GM18867 (cell line): ENCODE data around the gene PEX3.

Source experiments
- ATAC-seq: cut with Tn5 transposase; IDR thresholded peaks from one replicate; pipeline ENCODE4 v1.9.1; 2021; ENCODE audit warnings: mild to moderate bottlenecking, moderate library complexity; ENCODE audit not compliant: unreplicated experiment

PEX3 gene, protein sequence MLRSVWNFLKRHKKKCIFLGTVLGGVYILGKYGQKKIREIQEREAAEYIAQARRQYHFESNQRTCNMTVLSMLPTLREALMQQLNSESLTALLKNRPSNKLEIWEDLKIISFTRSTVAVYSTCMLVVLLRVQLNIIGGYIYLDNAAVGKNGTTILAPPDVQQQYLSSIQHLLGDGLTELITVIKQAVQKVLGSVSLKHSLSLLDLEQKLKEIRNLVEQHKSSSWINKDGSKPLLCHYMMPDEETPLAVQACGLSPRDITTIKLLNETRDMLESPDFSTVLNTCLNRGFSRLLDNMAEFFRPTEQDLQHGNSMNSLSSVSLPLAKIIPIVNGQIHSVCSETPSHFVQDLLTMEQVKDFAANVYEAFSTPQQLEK

GRCh38 chr6:143450453-143451371 lies at the start of gene PEX3, which contains the start of gene ADAT2:
Gene PEX3, plus strand, starts transcription at chr6:143450805. Its CDS starts 238 bp downstream, at chr6:143451043.
Gene ADAT2, minus strand, starts transcription at chr6:143450695. Its CDS starts 37 bp downstream, at chr6:143450658.
- ATAC-seq: peak; percentile 98

- ATAC-seq: no peak
Measured at GRCh38 chr6:143401068-143401446, 49.5 kb upstream of the PEX3 start.

DNA sequence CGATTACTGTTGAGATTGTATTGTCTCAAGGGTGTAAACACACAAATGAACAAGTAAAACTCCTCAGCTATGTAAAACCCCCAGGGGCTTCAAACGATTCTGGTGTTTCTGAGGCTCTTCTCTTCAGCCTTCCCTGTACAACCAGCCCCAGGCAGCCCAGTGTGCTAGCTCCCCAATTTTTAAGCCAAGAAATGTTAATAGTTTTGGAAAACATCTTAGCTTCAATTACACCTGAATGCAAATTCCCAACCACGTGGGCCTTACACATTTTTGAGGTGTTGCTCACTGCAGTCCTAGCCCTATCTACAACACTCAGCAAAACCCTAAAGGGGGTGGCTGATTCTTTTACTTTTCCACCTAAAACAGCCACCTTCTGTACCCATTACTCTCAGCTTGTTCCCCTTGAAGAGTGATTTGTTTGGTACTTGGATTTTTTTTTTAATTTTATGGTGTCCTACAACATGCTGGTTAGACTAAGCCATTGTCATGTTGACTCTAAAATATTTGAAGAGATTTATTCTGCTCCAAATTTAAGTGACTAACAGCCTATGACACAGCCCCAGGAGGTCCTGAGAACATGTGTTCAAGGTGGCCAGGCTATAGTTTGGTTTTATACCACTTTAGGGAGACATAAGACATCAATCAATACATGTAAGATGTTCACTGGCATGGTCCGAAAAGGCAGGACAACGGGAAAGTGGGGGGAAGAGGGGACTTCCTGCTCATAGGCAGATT lies 48.8 kb upstream of the PEX3 start:
- no peak for ATAC-seq

GRCh38 chr6:143402721-143403336 lies 47.8 kb upstream of the PEX3 start:
- no peak for ATAC-seq

DNA sequence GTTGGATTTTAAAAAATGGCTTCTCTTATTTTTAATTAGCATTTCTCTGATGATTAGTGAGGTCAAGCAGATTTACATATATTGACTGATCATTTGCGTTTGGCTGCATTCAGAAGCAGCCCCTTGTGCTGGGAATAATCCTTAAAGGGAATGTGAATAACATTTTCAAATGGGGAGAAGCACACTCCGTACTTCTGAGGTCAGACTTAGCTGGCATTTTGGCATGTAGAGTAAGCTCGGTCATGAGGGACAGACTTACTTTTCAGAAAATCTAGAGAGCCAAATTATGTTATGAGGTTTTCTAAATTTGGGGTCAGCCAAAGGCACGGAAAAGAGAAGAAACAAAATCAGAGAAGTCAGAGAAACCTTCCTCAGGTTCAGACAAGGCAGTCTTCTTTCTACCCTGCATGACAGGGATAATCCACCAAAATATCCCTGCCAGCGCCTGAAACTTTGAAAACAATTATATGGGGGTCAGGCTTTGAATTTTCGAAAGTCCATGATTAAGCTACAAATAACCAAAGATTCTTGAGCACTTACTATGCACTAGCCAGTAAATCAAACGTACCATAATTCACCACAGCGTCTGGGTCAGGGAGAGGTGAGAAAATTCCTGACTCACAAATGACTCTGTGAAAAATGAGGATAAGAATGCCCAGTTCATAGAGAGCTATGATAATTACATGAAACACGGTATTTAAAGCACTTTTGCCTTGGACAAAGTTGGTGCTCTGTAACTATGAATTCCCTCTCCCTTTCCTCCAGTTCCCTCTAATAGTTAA lies 45.0 kb upstream of the PEX3 start:
- ATAC-seq: no peak

GRCh38 chr6:143406673-143407072 lies 43.9 kb upstream of the PEX3 start:
- peak; percentile 67 for ATAC-seq

DNA sequence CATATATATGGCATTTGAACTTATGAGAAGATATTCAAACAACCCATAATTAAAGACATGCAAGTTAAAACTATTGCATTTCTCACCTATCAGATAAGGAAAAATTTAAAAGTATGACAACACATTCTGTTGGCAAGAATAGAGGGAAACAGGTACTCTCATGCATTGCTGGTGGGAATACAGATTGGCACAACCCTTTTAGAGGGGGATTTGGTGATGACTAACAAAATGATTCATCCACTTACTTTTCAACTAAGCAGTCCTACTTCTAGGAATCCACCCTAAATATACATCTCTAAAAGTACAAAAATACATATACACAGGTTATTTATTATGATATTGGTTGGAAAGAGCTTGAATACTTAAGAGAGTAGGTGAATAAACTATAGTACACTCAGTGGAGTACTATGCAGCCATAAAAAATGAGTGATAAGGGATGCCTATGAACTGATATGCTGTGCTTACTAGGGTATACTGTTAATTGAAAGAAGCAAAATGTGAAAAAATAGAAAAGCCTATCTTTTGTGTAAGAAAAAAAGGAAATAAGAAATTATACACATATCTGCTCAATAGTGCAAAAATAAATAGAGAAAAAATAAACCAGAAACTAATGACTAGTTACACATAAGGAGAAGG lies 42.3 kb upstream of the PEX3 start:
- no peak for ATAC-seq

- ATAC-seq: no peak
Measured at GRCh38 chr6:143408787-143409162, 41.8 kb upstream of the PEX3 start.

DNA sequence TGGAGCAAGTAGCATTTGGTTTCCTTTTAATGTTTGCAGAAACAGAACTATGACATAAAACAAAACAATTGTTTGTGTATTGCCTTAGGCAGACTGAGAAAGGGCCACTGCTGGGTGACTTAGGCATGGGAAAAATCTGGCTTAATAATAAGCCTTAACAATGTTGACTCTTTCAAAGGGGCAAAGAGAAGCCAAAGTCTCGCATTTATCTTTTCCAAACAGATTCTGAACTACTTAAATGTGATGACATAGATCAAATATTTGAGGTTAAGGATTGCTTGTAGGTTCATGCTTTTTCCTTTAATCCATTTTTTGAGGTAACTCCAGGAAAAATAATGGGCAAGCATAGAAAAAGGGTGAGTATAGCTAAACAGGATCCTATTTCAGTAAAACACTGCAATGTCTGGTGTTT lies 39.7 kb upstream of the PEX3 start:
- ATAC-seq: no peak

GRCh38 chr6:143414769-143415168 lies 35.8 kb upstream of the PEX3 start:
- no peak for ATAC-seq

- ATAC-seq: no peak
Measured at GRCh38 chr6:143419526-143419925, 31.1 kb upstream of the PEX3 start.

DNA sequence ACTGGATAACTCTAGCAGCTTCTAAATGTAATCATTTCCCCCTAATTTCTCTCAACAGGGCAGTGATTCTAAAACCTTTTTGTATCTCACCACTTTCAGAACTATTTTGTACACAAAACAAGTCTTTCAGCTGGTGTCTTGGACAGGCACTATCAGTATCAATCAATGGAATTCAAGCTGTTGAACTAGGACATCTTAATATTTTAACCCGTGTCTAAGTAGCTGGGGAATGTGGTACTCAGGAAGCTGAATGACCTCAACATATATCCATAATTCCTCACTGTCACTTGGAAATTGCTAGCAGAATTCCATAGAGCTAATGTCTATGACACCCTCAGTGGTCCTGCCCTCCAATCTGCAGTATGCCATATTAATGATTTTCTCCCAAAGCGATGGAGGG lies 24.6 kb upstream of the PEX3 start:
- no peak for ATAC-seq

DNA sequence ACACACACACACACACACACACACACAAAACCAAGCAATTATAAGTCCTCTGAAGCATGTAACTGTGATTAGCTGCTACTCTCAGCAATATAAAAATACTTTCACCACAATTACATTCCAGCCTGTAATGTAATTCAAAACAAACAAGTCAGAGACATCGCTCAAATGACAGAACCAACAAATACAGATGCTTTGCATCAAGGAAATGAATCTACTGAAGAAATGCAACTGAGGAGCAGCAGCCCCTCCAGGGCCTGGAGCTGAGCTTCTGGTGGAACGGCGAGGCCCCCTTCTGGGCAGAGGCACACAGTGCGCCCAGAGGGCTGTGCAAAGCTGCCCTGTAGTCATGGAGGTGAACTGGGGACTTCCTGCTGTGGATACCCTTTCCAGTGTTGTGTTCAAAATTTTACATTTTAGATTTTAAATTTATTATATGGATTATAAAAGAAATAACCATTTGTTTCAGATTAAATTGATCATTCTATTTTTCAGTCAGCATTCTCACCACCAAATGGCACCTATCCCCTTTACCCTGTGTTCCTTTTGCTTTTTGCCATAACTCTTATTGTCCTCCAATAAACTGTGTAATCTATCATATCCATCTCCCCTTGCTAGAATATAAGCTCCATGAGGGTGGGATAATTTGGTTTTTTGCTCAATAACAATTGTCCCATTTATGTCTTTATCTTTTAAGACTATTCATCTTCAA lies 23.3 kb upstream of the PEX3 start:
- peak; percentile 100 for ATAC-seq

GRCh38 chr6:143429970-143430369 lies 20.6 kb upstream of the PEX3 start:
- no peak for ATAC-seq

DNA sequence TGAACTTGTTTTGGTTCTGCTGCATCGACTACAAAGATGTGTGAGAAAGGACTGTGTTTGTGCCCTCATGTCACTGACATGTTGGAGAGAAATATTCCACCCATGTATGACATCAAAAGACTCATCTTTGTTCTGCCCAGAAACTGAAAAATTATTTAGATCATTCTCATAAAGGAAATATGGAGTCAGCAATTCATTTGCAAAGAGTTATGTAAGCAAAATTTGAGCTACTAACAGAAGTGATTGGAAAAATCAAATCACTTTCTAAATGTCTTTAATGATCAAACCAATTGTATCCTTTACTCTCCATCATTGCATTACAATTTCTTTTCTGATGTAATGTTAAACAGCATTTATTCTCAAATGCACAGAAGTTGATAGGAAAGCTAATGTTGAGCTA lies 19.4 kb upstream of the PEX3 start:
- no peak for ATAC-seq

GRCh38 chr6:143432588-143432987 lies 18.0 kb upstream of the PEX3 start:
- ATAC-seq: no peak

GRCh38 chr6:143441010-143441409 lies 9.6 kb upstream of the PEX3 start:
- no peak for ATAC-seq

- no peak for ATAC-seq
Measured at GRCh38 chr6:143441680-143442545, 8.7 kb upstream of the PEX3 start.
